K562 treated with DMSO at 1 percent for 24 hours (cell line): ENCODE data around the gene ABHD17B. TPM values are rescaled to one million over a fixed set of nuclear protein-coding genes. Genes with fewer than 3 reads are reported as not detected.

ENCODE experiments used
- total RNA-seq: library from RNA; unstranded; fragments of 300-600 nt; gene quantifications from 2 replicates; pipeline ENCODE4 v1.2.3, GENCODE V29; 2022; ENCODE audit warnings: low read depth; ENCODE audit not compliant: insufficient read depth

The ABHD17B gene
- 7.2 and 11.7 TPM in 2 replicates for total RNA-seq

GRCh38 chr9:71911061-71911907 is at the start of gene ABHD17B, which contains the start of gene C9orf85:
ABHD17B (minus strand) TSS chr9:71911193; CDS start chr9:71875080, 36,113 bp downstream.
C9orf85 (plus strand) TSS chr9:71911639; CDS start chr9:71911735, 96 bp downstream.

Other genes starting within 250 kb of the ABHD17B start
- 14.0 and 20.6 TPM in 2 replicates for gene CEMIP2, start 142.7 kb downstream of the ABHD17B start, total RNA-seq
- gene C9orf85, start 446 bp upstream of the ABHD17B start, total RNA-seq, result 5.5 and 5.8 TPM in 2 replicates
- not detected in 2 replicates for gene C9orf57, start 149.4 kb upstream of the ABHD17B start, total RNA-seq
- gene GDA, start 238.2 kb upstream of the ABHD17B start, total RNA-seq, result 4.4 and 6.1 TPM in 2 replicates